ENCODE measurements around the gene TMSB4X.
A peak's percentile ranks its signal among the peaks of the same experiment; 100 is the strongest.

Gene TMSB4X

DNA sequence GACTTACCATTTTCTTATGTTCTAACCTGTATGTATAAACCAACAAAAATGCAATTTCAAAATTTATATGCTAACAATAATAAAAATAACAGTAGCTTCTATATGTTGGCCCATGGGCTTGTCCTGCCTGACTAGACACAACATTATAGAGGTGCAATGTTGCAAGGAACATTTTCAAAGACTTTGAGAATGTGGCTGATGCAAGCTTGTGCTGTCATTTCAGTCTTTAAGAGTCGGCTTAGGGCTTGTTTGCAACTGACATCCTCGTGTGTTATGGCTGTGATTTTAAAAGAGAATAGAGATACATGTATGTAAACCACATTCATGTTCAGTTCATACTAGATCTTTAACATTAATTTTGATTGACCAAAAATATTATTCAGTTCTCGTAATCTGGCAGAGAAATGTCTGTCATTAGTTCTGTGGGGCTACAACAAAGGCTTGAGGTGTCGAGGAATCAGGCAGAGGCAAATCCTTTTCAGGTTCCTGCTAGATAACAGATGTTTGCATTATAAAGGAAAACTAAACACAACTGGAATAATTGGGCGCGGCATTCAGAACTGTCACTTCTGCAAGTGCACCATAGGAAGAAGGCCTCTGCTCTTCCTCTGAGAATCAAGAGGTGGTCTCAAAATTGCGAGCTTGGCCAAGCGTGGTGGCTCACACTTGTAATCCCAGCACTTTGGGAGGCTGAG is 13.1 kb downstream of the TMSB4X start:
- TF ChIP-seq ARNTL (CRISPR knock-in tag; IDR thresholded peaks at IDR 0.05; ENCODE audit: borderline replicate concordance, low read depth) (no peak), TOX (CRISPR knock-in tag; IDR thresholded peaks at IDR 0.05; ENCODE audit: borderline replicate concordance) (no peak), ISL1 (CRISPR knock-in tag; IDR thresholded peaks at IDR 0.05) (no peak), ZFP30 (CRISPR knock-in tag; IDR thresholded peaks at IDR 0.05) (no peak), ZNF70 (CRISPR knock-in tag; IDR thresholded peaks at IDR 0.05) (no peak), ZNF565 (CRISPR knock-in tag; conservative IDR thresholded peaks at IDR 0.05; ENCODE audit: low read depth) (no peak), ZC3H10 (CRISPR knock-in tag; IDR thresholded peaks at IDR 0.05) (no peak), OSR1 (CRISPR knock-in tag; IDR thresholded peaks at IDR 0.05) (no peak), TSHZ2 (CRISPR knock-in tag; IDR thresholded peaks at IDR 0.05) (no peak), RARB (CRISPR knock-in tag; IDR thresholded peaks at IDR 0.05) (no peak), GLIS3 (CRISPR knock-in tag; IDR thresholded peaks at IDR 0.05) (no peak), BACH2 (CRISPR knock-in tag; IDR thresholded peaks at IDR 0.05; ENCODE audit: borderline replicate concordance) (no peak), CREB5 (CRISPR knock-in tag; IDR thresholded peaks at IDR 0.05; ENCODE audit: low read depth) (no peak), CSDC2 (CRISPR knock-in tag; IDR thresholded peaks at IDR 0.05) (no peak)
- TF ChIP-seq, protein P1, sequence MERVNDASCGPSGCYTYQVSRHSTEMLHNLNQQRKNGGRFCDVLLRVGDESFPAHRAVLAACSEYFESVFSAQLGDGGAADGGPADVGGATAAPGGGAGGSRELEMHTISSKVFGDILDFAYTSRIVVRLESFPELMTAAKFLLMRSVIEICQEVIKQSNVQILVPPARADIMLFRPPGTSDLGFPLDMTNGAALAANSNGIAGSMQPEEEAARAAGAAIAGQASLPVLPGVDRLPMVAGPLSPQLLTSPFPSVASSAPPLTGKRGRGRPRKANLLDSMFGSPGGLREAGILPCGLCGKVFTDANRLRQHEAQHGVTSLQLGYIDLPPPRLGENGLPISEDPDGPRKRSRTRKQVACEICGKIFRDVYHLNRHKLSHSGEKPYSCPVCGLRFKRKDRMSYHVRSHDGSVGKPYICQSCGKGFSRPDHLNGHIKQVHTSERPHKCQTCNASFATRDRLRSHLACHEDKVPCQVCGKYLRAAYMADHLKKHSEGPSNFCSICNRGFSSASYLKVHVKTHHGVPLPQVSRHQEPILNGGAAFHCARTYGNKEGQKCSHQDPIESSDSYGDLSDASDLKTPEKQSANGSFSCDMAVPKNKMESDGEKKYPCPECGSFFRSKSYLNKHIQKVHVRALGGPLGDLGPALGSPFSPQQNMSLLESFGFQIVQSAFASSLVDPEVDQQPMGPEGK (CRISPR knock-in tag; IDR thresholded peaks at IDR 0.05; ENCODE audit: borderline replicate concordance) = no peak
- ATAC-seq = no peak

GRCh38 chrX:12988797-12989196 is 13.9 kb downstream of the TMSB4X start:
- ATAC-seq = peak; percentile 61; the same call in 2 of the 3 replicates
- TF ChIP-seq ZFP3 (CRISPR knock-in tag; IDR thresholded peaks at IDR 0.05) (no peak), ZNF70 (CRISPR knock-in tag; IDR thresholded peaks at IDR 0.05) (no peak), CSDC2 (CRISPR knock-in tag; IDR thresholded peaks at IDR 0.05) (no peak), TSHZ2 (CRISPR knock-in tag; IDR thresholded peaks at IDR 0.05) (no peak), ZC3H10 (CRISPR knock-in tag; IDR thresholded peaks at IDR 0.05) (no peak), ISL1 (CRISPR knock-in tag; IDR thresholded peaks at IDR 0.05) (no peak), ZNF565 (CRISPR knock-in tag; conservative IDR thresholded peaks at IDR 0.05; ENCODE audit: low read depth) (no peak)
- TF ChIP-seq, protein P2, sequence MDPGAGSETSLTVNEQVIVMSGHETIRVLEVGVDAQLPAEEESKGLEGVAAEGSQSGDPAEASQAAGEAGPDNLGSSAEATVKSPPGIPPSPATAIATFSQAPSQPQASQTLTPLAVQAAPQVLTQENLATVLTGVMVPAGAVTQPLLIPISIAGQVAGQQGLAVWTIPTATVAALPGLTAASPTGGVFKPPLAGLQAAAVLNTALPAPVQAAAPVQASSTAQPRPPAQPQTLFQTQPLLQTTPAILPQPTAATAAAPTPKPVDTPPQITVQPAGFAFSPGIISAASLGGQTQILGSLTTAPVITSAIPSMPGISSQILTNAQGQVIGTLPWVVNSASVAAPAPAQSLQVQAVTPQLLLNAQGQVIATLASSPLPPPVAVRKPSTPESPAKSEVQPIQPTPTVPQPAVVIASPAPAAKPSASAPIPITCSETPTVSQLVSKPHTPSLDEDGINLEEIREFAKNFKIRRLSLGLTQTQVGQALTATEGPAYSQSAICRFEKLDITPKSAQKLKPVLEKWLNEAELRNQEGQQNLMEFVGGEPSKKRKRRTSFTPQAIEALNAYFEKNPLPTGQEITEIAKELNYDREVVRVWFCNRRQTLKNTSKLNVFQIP (CRISPR knock-in tag; IDR thresholded peaks at IDR 0.05; ENCODE audit: borderline replicate concordance, low read depth) = no peak
- TF ChIP-seq, protein P1 (CRISPR knock-in tag; IDR thresholded peaks at IDR 0.05; ENCODE audit: borderline replicate concordance) = no peak
- TF ChIP-seq, protein P3, sequence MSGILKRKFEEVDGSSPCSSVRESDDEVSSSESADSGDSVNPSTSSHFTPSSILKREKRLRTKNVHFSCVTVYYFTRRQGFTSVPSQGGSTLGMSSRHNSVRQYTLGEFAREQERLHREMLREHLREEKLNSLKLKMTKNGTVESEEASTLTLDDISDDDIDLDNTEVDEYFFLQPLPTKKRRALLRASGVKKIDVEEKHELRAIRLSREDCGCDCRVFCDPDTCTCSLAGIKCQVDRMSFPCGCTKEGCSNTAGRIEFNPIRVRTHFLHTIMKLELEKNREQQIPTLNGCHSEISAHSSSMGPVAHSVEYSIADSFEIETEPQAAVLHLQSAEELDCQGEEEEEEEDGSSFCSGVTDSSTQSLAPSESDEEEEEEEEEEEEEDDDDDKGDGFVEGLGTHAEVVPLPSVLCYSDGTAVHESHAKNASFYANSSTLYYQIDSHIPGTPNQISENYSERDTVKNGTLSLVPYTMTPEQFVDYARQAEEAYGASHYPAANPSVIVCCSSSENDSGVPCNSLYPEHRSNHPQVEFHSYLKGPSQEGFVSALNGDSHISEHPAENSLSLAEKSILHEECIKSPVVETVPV (CRISPR knock-in tag; IDR thresholded peaks at IDR 0.05) = no peak
